ENCODE data around the gene DPH1.

DNA sequence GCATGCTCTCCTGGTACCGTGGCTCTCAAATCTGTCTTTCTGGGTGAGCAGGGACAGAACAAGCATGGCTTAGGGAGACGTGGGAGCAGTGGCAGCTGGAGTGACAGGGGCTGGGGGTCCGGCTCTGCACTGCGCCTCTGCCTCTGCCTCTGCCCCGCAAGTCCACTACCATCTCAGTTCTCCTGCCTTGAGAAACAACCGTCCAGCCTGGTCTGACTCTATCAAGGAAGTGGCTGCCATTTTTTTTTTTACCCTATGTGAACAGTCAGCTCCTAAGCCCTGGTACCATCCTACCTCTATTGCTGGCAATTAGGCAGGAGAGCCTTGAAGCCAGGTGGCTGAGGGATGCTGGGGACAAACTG, 41.1 kb downstream of the DPH1 start:
- TF ChIP-seq POLR2A (IDR thresholded peaks at IDR 0.05; ENCODE audit: low read length) (no peak), GATA1 (IDR thresholded peaks at IDR 0.05; ENCODE audit: low read depth, low read length) (no peak)

Measured in erythroblast (primary cell).